H1 (cell line): Measurements from ENCODE around the gene ZNF229. TPM values are rescaled to one million over a fixed set of nuclear protein-coding genes. Genes with fewer than 3 reads are reported as not detected.

ENCODE experiments used
- CTCF ChIA-PET: fragments of 300-600 bp; sonication (Branson Sonifier 250); formaldehyde crosslinking; loops from one replicate; lab custom pipeline; 2021; ENCODE audit not compliant: partially characterized antibody; lab: Charles Lee
- POLR2A ChIA-PET: fragments of 300-600 bp; sonication (Branson Sonifier 250); formaldehyde crosslinking; loops from one replicate; lab custom pipeline; 2021; ENCODE audit warnings: inconsistent platforms; ENCODE audit not compliant: partially characterized antibody; lab: Charles Lee
- DNase-seq, 2 experiments: peaks; one replicate each; pipeline versions ENCODE4 v3.0.0 to v3.0.0-alpha.2; 2010 to 2022; ENCODE audit warnings: low spot score in 2 of 2, low read depth in 1 of 2, mixed read lengths in 1 of 2
- FAIRE-seq: peaks from 2 replicates; lab custom pipeline; 2011; peaks lifted over from hg19 to GRCh38; lab: Jason Lieb, UNC
- H2AFZ ChIP-seq: 2 replicates; pipeline ENCODE4 v1.8.1; 2012; ENCODE audit warnings: low read length, inconsistent platforms
- H2AK5ac ChIP-seq: 2 replicates; pipeline ENCODE4 v1.6.1; 2013; ENCODE audit warnings: low read depth, low read length
- H2BK120ac ChIP-seq: replicated peaks from 2 replicates; pipeline ENCODE3; 2013; ENCODE audit warnings: low read depth, low read length, inconsistent platforms
- H2BK12ac ChIP-seq: 2 replicates; pipeline ENCODE4 v1.6.1; 2013; ENCODE audit warnings: low read depth, low read length
- H2BK15ac ChIP-seq: 2 replicates; pipeline ENCODE4 v1.6.1; 2013; ENCODE audit warnings: low read length
- H2BK20ac ChIP-seq: 2 replicates; pipeline ENCODE4 v1.6.1; 2013; ENCODE audit warnings: low read length
- H2BK5ac ChIP-seq: 2 replicates; pipeline ENCODE4 v1.6.1; 2013; ENCODE audit warnings: low read depth, low read length
- H3K14ac ChIP-seq: 2 replicates; pipeline ENCODE4 v1.6.1; 2013; ENCODE audit warnings: inconsistent platforms; ENCODE audit not compliant: insufficient read length
- H3K18ac ChIP-seq: 2 replicates; pipeline ENCODE4 v1.6.1; 2013; ENCODE audit warnings: low read length; ENCODE audit errors: extremely low read depth
- H3K23ac ChIP-seq: 2 replicates; pipeline ENCODE4 v1.6.1; 2013; ENCODE audit warnings: inconsistent platforms; ENCODE audit not compliant: insufficient read length
- H3K23me2 ChIP-seq: 2 replicates; pipeline ENCODE4 v1.6.1; 2013; ENCODE audit warnings: low read depth, low read length
- H3K27ac ChIP-seq: 2 replicates; pipeline ENCODE4 v1.6.1; 2011; ENCODE audit warnings: low read depth, low read length, inconsistent platforms
- H3K27me3 ChIP-seq, 4 experiments: replicated peaks in 1 of 4; 1 replicate in 1 of 4; 2 replicates in 3 of 4; pipeline versions ENCODE4 v1.6.1 to v1.8.1; 2011 to 2013; ENCODE audit warnings: low read length in 3 of 4, mild to moderate bottlenecking in 3 of 4, inconsistent platforms in 2 of 4, mixed read lengths in 2 of 4, moderate library complexity in 1 of 4; ENCODE audit not compliant: control insufficient read depth in 3 of 4, insufficient read depth in 3 of 4; ENCODE audit errors: extremely low read depth in 1 of 4
- H3K36me3 ChIP-seq, 4 experiments: 2 replicates each; pipeline versions ENCODE4 v1.6.1 to v1.8.1; 2011 to 2013; ENCODE audit warnings: mild to moderate bottlenecking in 4 of 4, low read length in 3 of 4, moderate library complexity in 2 of 4, control low read depth in 1 of 4, inconsistent platforms in 1 of 4; ENCODE audit not compliant: insufficient read depth in 4 of 4, control insufficient read depth in 2 of 4
- H3K4ac ChIP-seq: replicated peaks from 2 replicates; pipeline ENCODE3; 2013; ENCODE audit warnings: low read length, low read depth, mixed read lengths, inconsistent platforms; ENCODE audit not compliant: insufficient read length
- H3K4me1 ChIP-seq, 4 experiments: replicated peaks in 1 of 4; 1 replicate in 1 of 4; 2 replicates in 3 of 4; pipeline versions ENCODE4 v1.6.1 to v1.8.1; 2011 to 2013; ENCODE audit warnings: low read length in 3 of 4, inconsistent platforms in 2 of 4, mixed read lengths in 1 of 4; ENCODE audit not compliant: insufficient read depth in 4 of 4, control insufficient read depth in 3 of 4
- H3K4me2 ChIP-seq, 2 experiments: 2 replicates each; pipeline versions ENCODE4 v1.6.1 to v1.8.1; 2011 to 2013; ENCODE audit warnings: low read depth in 2 of 2, low read length in 2 of 2, control low read depth in 1 of 2, inconsistent platforms in 1 of 2, mild to moderate bottlenecking in 1 of 2; ENCODE audit not compliant: insufficient read depth in 1 of 2
- H3K4me3 ChIP-seq, 4 experiments: fragments of 200-600, 300-600 bp in 1 of 4; sonication (generic), shearing (Covaris generic), sonication (Bioruptor Twin) in 1 of 4; 2 replicates each; pipeline versions ENCODE4 v1.5.1 to v1.8.1; 2011 to 2016; ENCODE audit warnings: low read length in 4 of 4, low read depth in 3 of 4, control low read depth in 2 of 4, inconsistent platforms in 2 of 4, mild to moderate bottlenecking in 2 of 4, mixed read lengths in 1 of 4, moderate library complexity in 1 of 4; ENCODE audit not compliant: insufficient read depth in 2 of 4; ENCODE audit errors: extremely low read depth in 1 of 4
- H3K56ac ChIP-seq: replicated peaks from 2 replicates; pipeline ENCODE3; 2013; ENCODE audit warnings: low read depth, mild to moderate bottlenecking, mixed read lengths, low read length, inconsistent platforms; ENCODE audit not compliant: insufficient read length
- H3K79me1 ChIP-seq: 2 replicates; pipeline ENCODE4 v1.6.1; 2013; ENCODE audit warnings: low read depth, low read length, control low read depth
- H3K79me2 ChIP-seq, 2 experiments: 2 replicates each; pipeline versions ENCODE4 v1.6.1 to v1.8.1; 2012 to 2013; ENCODE audit warnings: low read length in 2 of 2, mild to moderate bottlenecking in 2 of 2, inconsistent platforms in 1 of 2; ENCODE audit not compliant: insufficient read depth in 2 of 2, control insufficient read depth in 1 of 2
- H3K9ac ChIP-seq, 4 experiments: replicated peaks in 1 of 4; 1 replicate in 1 of 4; 2 replicates in 3 of 4; pipeline versions ENCODE4 v1.6.1 to v1.8.1; 2011 to 2013; ENCODE audit warnings: low read depth in 3 of 4, low read length in 3 of 4, control low read depth in 2 of 4, mild to moderate bottlenecking in 2 of 4, moderate library complexity in 2 of 4, inconsistent platforms in 1 of 4; ENCODE audit errors: extremely low read depth in 1 of 4
- H3K9me3 ChIP-seq, 2 experiments: 2 replicates each; pipeline versions ENCODE4 v1.6.1 to v1.8.1; 2012 to 2013; ENCODE audit warnings: mild to moderate bottlenecking in 2 of 2, moderate library complexity in 2 of 2, control low read depth in 1 of 2, inconsistent platforms in 1 of 2, low read depth in 1 of 2, low read length in 1 of 2, mixed read lengths in 1 of 2; ENCODE audit not compliant: insufficient read depth in 2 of 2
- H4K20me1 ChIP-seq, 2 experiments: replicated peaks in 1 of 2; 2 replicates each; pipeline versions ENCODE3 to v1.8.1; 2011 to 2013; ENCODE audit warnings: inconsistent platforms in 2 of 2, low read length in 2 of 2, mild to moderate bottlenecking in 1 of 2; ENCODE audit not compliant: insufficient read depth in 2 of 2, control insufficient read depth in 1 of 2
- H4K5ac ChIP-seq: 2 replicates; pipeline ENCODE4 v1.6.1; 2013; ENCODE audit warnings: low read length, low read depth, mixed read lengths, inconsistent platforms; ENCODE audit not compliant: insufficient read length
- H4K8ac ChIP-seq: 2 replicates; pipeline ENCODE4 v1.8.0; 2013; ENCODE audit warnings: mild to moderate bottlenecking, moderate library complexity, low read length, inconsistent platforms; ENCODE audit not compliant: insufficient read depth; ENCODE audit errors: extremely low read depth
- H4K91ac ChIP-seq: replicated peaks from 2 replicates; pipeline ENCODE3; 2013; ENCODE audit warnings: low read length, mixed read lengths, inconsistent platforms; ENCODE audit not compliant: insufficient read length
- EP300 ChIP-seq, 2 experiments: IDR thresholded peaks; 1 replicate in 1 of 2; 2 replicates in 1 of 2; pipeline ENCODE4 v1.6.1; 2011 to 2012; ENCODE audit warnings: low read depth in 2 of 2, low read length in 2 of 2, mild to moderate bottlenecking in 2 of 2, borderline replicate concordance in 1 of 2, inconsistent platforms in 1 of 2, moderate library complexity in 1 of 2
- GTF2F1 ChIP-seq: IDR thresholded peaks from 2 replicates; pipeline ENCODE4 v1.6.1; 2012; ENCODE audit warnings: low read depth, low read length, improper control_type of control experiment, borderline replicate concordance
- JUND ChIP-seq: IDR thresholded peaks from 2 replicates; pipeline ENCODE4 v1.6.1; 2011; ENCODE audit warnings: mild to moderate bottlenecking, improper control_type of control experiment, low read length
- KDM5A ChIP-seq: fragments of 200-600 bp; IDR thresholded peaks from 2 replicates; pipeline ENCODE4 v1.7.1; 2012; ENCODE audit warnings: mild to moderate bottlenecking, low read length, inconsistent platforms, mixed read lengths
- PHF8 ChIP-seq: fragments of 200-600 bp; sonication (generic); conservative IDR thresholded peaks from 2 replicates; pipeline ENCODE4 v1.7.1; 2012; ENCODE audit warnings: low read depth, mild to moderate bottlenecking, inconsistent platforms, low read length, moderate library complexity
- POLR2A ChIP-seq, 2 experiments: IDR thresholded peaks; 1 replicate in 1 of 2; 2 replicates in 1 of 2; pipeline ENCODE4 v1.6.1; 2011; ENCODE audit warnings: low read depth in 2 of 2, low read length in 2 of 2, mild to moderate bottlenecking in 2 of 2; ENCODE audit errors: control extremely low read depth in 1 of 2
- SAP30 ChIP-seq: fragments of 300-600 bp; sonication (generic); IDR thresholded peaks from 2 replicates; pipeline ENCODE4 v1.7.1; 2012; ENCODE audit warnings: low read length, moderate library complexity, mild to moderate bottlenecking, inconsistent platforms; ENCODE audit not compliant: insufficient read depth, insufficient replicate concordance
- SP1 ChIP-seq: IDR thresholded peaks from 2 replicates; pipeline ENCODE4 v1.6.1; 2011; ENCODE audit warnings: low read depth, low read length
- TBP ChIP-seq: IDR thresholded peaks from 2 replicates; pipeline ENCODE4 v1.6.1; 2011; ENCODE audit warnings: low read depth, low read length, improper control_type of control experiment
- WGBS, 2 experiments: shearing (Covaris generic) in 1 of 2; methylation state at CpG; one replicate each; pipeline versions ENCODE4 v1.1.6 to v1.1.7; 2013 to 2015; ENCODE audit warnings: low lambda C conversion rate in 2 of 2, mixed read lengths in 2 of 2, inconsistent platforms in 1 of 2, low coverage in 1 of 2, missing lambda C conversion rate in 1 of 2; ENCODE audit not compliant: insufficient replicate concordance in 2 of 2, insufficient coverage in 1 of 2, insufficient read length in 1 of 2; ENCODE audit errors: extremely low coverage in 1 of 2, missing lambda C conversion rate in 1 of 2; 5-methylcytosine and 5-hydroxymethylcytosine counted together
- polyA plus RNA-seq, 7 experiments: library from polyadenylated mRNA; depleted of rRNA in 3 of 7; stranded (reverse) in 5 of 7; unstranded in 2 of 7; fragments of >200 nt in 5 of 7; fragments of 200-250 nt in 2 of 7; gene quantifications; 1 replicate in 5 of 7; 2 replicates in 1 of 7; 4 replicates in 1 of 7; pipeline versions ENCODE4 v1.2.1 to v1.2.3, GENCODE V29; 2011 to 2013; ENCODE audit warnings: missing spikeins in 2 of 7, mixed read lengths in 2 of 7
- total RNA-seq: library from RNA; stranded (reverse); fragmentation: NEBNext Ultra II Directional; extraction: Animal tissue kit (Norgen Biotek cat#: 25700); gene quantifications from 2 replicates; pipeline ENCODE4 v1.2.1, GENCODE V29; 2021
- TF ChIP-seq, protein P1 (sequence below): IDR thresholded peaks from 2 replicates; pipeline ENCODE4 v1.6.1; 2012; ENCODE audit warnings: inconsistent platforms
- TF ChIP-seq, protein P2 (sequence below): IDR thresholded peaks from 2 replicates; pipeline ENCODE4 v1.6.1; 2012; ENCODE audit warnings: inconsistent platforms
- TF ChIP-seq, protein P3 (sequence below): IDR thresholded peaks from 2 replicates; pipeline ENCODE4 v1.6.1; 2012; ENCODE audit warnings: low read length, inconsistent platforms

Gene ZNF229
- total and polyA plus RNA-seq, 2 of the 8 experiments (the other 6 are each of a cell fraction or from before 2014, with no cell fraction given), result 0.74 to 3.9 TPM

DNA sequence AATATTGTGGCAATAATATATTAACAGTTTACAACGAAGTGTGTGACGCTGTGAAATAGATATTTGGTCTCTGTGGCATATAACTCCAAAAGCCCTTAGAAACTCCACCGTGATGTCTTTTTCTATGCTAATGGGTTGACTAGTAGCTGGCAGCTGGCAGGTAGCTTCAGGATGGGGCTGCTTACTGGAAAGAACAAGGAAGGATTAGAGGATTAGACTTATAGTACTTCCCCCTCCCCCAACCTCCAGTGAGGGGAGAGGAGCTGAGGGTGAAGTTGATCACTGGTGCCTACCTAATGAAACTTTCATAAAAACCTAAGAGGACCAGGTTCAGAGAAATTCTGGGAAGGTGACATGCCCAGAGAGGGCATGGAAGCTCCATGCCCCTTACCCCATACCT, 9.8 kb downstream of the ZNF229 start:
- H3K4me1 ChIP-seq, result no peaks in the 10 kb centered on the region
- H3K36me3 ChIP-seq, result peaks cover 0 to 11% (median 3%) of the 10 kb centered on the region in 4 experiments; a peak in 4 of 8 replicates
- no peak overlapping the region for H3K14ac ChIP-seq
- no peak overlapping the region for H2AK5ac ChIP-seq
- no peak overlapping the region for H3K4me2 ChIP-seq
- H2BK12ac ChIP-seq, result no peak overlapping the region
- no peak overlapping the region for H2BK5ac ChIP-seq
- no peaks in the 10 kb centered on the region for H4K20me1 ChIP-seq
- H4K8ac ChIP-seq, result no peak overlapping the region
- H3K56ac ChIP-seq, result no peak overlapping the region
- no peak overlapping the region for H2AFZ ChIP-seq
- no peak overlapping the region for H3K18ac ChIP-seq
- H3K4ac ChIP-seq, result no peak overlapping the region
- H4K91ac ChIP-seq, result no peak overlapping the region
- H3K23ac ChIP-seq, result no peak overlapping the region
- H3K9ac ChIP-seq, result no peak overlapping the region
- H3K27ac ChIP-seq, result no peak overlapping the region
- no peaks in the 10 kb centered on the region for H3K79me1 ChIP-seq
- FAIRE-seq (no peak), DNase-seq (no peak)
- H3K9me3 ChIP-seq, result peaks cover 33 to 37% of the 10 kb centered on the region in 2 experiments
- no peaks in the 10 kb centered on the region for H3K27me3 ChIP-seq
- 84% methylated on average over 3 of the region's 3 CpGs; no CpG with 5 or more reads in 1 of the 2 experiments for whole genome bisulfite sequencing, 2 experiments
- H3K23me2 ChIP-seq, result no peaks in the 10 kb centered on the region
- H3K79me2 ChIP-seq, result no peaks in the 10 kb centered on the region
- no peak overlapping the region for H3K4me3 ChIP-seq
- no peak overlapping the region for H4K5ac ChIP-seq
- H2BK15ac ChIP-seq, result no peak overlapping the region
- H2BK20ac ChIP-seq, result no peak overlapping the region
- ChIA-PET CTCF (no interaction called here), POLR2A (no interaction called here)
- H2BK120ac ChIP-seq, result no peak overlapping the region
- TF ChIP-seq TBP (no peak), SP1 (no peak), POLR2A (IDR thresholded peaks at IDR 0.05; ENCODE audit: control extremely low read depth in 1 of 2, low read depth in 2 of 2, low read length in 2 of 2) (no peak), GTF2F1 (no peak), PHF8 (no peak), KDM5A (no peak), EP300 (IDR thresholded peaks at IDR 0.05; ENCODE audit: borderline replicate concordance in 1 of 2, low read depth in 2 of 2, low read length in 2 of 2) (no peak), JUND (no peak), SAP30 (no peak)
- TF ChIP-seq, protein P1, sequence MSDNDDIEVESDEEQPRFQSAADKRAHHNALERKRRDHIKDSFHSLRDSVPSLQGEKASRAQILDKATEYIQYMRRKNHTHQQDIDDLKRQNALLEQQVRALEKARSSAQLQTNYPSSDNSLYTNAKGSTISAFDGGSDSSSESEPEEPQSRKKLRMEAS, result no peak
- TF ChIP-seq, protein P2, sequence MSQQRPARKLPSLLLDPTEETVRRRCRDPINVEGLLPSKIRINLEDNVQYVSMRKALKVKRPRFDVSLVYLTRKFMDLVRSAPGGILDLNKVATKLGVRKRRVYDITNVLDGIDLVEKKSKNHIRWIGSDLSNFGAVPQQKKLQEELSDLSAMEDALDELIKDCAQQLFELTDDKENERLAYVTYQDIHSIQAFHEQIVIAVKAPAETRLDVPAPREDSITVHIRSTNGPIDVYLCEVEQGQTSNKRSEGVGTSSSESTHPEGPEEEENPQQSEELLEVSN, result no peak
- TF ChIP-seq, protein P3, sequence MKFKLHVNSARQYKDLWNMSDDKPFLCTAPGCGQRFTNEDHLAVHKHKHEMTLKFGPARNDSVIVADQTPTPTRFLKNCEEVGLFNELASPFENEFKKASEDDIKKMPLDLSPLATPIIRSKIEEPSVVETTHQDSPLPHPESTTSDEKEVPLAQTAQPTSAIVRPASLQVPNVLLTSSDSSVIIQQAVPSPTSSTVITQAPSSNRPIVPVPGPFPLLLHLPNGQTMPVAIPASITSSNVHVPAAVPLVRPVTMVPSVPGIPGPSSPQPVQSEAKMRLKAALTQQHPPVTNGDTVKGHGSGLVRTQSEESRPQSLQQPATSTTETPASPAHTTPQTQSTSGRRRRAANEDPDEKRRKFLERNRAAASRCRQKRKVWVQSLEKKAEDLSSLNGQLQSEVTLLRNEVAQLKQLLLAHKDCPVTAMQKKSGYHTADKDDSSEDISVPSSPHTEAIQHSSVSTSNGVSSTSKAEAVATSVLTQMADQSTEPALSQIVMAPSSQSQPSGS, result no peak
